H1 (cell line): ENCODE measurements around the gene TSPAN5. TPM values are rescaled to one million over a fixed set of nuclear protein-coding genes. Genes with fewer than 3 reads are reported as not detected.
A peak's percentile ranks its signal among the peaks of the same experiment; 100 is the strongest.

Source experiments
- CTCF ChIA-PET: fragments of 300-600 bp; sonication (Branson Sonifier 250); formaldehyde crosslinking; loops from one replicate; lab custom pipeline; 2021; ENCODE audit not compliant: partially characterized antibody; lab: Charles Lee
- POLR2A ChIA-PET: fragments of 300-600 bp; sonication (Branson Sonifier 250); formaldehyde crosslinking; loops from one replicate; lab custom pipeline; 2021; ENCODE audit warnings: inconsistent platforms; ENCODE audit not compliant: partially characterized antibody; lab: Charles Lee
- DNase-seq, 2 experiments: peaks; one replicate each; pipeline versions ENCODE4 v3.0.0 to v3.0.0-alpha.2; 2010 to 2022; ENCODE audit warnings: low spot score in 2 of 2, low read depth in 1 of 2, mixed read lengths in 1 of 2
- FAIRE-seq: peaks from 2 replicates; lab custom pipeline; 2011; peaks lifted over from hg19 to GRCh38; lab: Jason Lieb, UNC
- H2AFZ ChIP-seq: 2 replicates; pipeline ENCODE4 v1.8.1; 2012; ENCODE audit warnings: low read length, inconsistent platforms
- H2AK5ac ChIP-seq: 2 replicates; pipeline ENCODE4 v1.6.1; 2013; ENCODE audit warnings: low read depth, low read length
- H2BK120ac ChIP-seq: replicated peaks from 2 replicates; pipeline ENCODE3; 2013; ENCODE audit warnings: low read depth, low read length, inconsistent platforms
- H2BK12ac ChIP-seq: 2 replicates; pipeline ENCODE4 v1.6.1; 2013; ENCODE audit warnings: low read depth, low read length
- H2BK15ac ChIP-seq: 2 replicates; pipeline ENCODE4 v1.6.1; 2013; ENCODE audit warnings: low read length
- H2BK20ac ChIP-seq: 2 replicates; pipeline ENCODE4 v1.6.1; 2013; ENCODE audit warnings: low read length
- H2BK5ac ChIP-seq: 2 replicates; pipeline ENCODE4 v1.6.1; 2013; ENCODE audit warnings: low read depth, low read length
- H3K14ac ChIP-seq: 2 replicates; pipeline ENCODE4 v1.6.1; 2013; ENCODE audit warnings: inconsistent platforms; ENCODE audit not compliant: insufficient read length
- H3K18ac ChIP-seq: 2 replicates; pipeline ENCODE4 v1.6.1; 2013; ENCODE audit warnings: low read length; ENCODE audit errors: extremely low read depth
- H3K23ac ChIP-seq: 2 replicates; pipeline ENCODE4 v1.6.1; 2013; ENCODE audit warnings: inconsistent platforms; ENCODE audit not compliant: insufficient read length
- H3K23me2 ChIP-seq: 2 replicates; pipeline ENCODE4 v1.6.1; 2013; ENCODE audit warnings: low read depth, low read length
- H3K27ac ChIP-seq: 2 replicates; pipeline ENCODE4 v1.6.1; 2011; ENCODE audit warnings: low read depth, low read length, inconsistent platforms
- H3K27me3 ChIP-seq, 4 experiments: replicated peaks in 1 of 4; 1 replicate in 1 of 4; 2 replicates in 3 of 4; pipeline versions ENCODE4 v1.6.1 to v1.8.1; 2011 to 2013; ENCODE audit warnings: low read length in 3 of 4, mild to moderate bottlenecking in 3 of 4, inconsistent platforms in 2 of 4, mixed read lengths in 2 of 4, moderate library complexity in 1 of 4; ENCODE audit not compliant: control insufficient read depth in 3 of 4, insufficient read depth in 3 of 4; ENCODE audit errors: extremely low read depth in 1 of 4
- H3K36me3 ChIP-seq, 4 experiments: 2 replicates each; pipeline versions ENCODE4 v1.6.1 to v1.8.1; 2011 to 2013; ENCODE audit warnings: mild to moderate bottlenecking in 4 of 4, low read length in 3 of 4, moderate library complexity in 2 of 4, control low read depth in 1 of 4, inconsistent platforms in 1 of 4; ENCODE audit not compliant: insufficient read depth in 4 of 4, control insufficient read depth in 2 of 4
- H3K4ac ChIP-seq: replicated peaks from 2 replicates; pipeline ENCODE3; 2013; ENCODE audit warnings: low read length, low read depth, mixed read lengths, inconsistent platforms; ENCODE audit not compliant: insufficient read length
- H3K4me1 ChIP-seq, 4 experiments: replicated peaks in 1 of 4; 1 replicate in 1 of 4; 2 replicates in 3 of 4; pipeline versions ENCODE4 v1.6.1 to v1.8.1; 2011 to 2013; ENCODE audit warnings: low read length in 3 of 4, inconsistent platforms in 2 of 4, mixed read lengths in 1 of 4; ENCODE audit not compliant: insufficient read depth in 4 of 4, control insufficient read depth in 3 of 4
- H3K4me2 ChIP-seq, 2 experiments: 2 replicates each; pipeline versions ENCODE4 v1.6.1 to v1.8.1; 2011 to 2013; ENCODE audit warnings: low read depth in 2 of 2, low read length in 2 of 2, control low read depth in 1 of 2, inconsistent platforms in 1 of 2, mild to moderate bottlenecking in 1 of 2; ENCODE audit not compliant: insufficient read depth in 1 of 2
- H3K4me3 ChIP-seq, 4 experiments: fragments of 200-600, 300-600 bp in 1 of 4; sonication (generic), shearing (Covaris generic), sonication (Bioruptor Twin) in 1 of 4; 2 replicates each; pipeline versions ENCODE4 v1.5.1 to v1.8.1; 2011 to 2016; ENCODE audit warnings: low read length in 4 of 4, low read depth in 3 of 4, control low read depth in 2 of 4, inconsistent platforms in 2 of 4, mild to moderate bottlenecking in 2 of 4, mixed read lengths in 1 of 4, moderate library complexity in 1 of 4; ENCODE audit not compliant: insufficient read depth in 2 of 4; ENCODE audit errors: extremely low read depth in 1 of 4
- H3K56ac ChIP-seq: replicated peaks from 2 replicates; pipeline ENCODE3; 2013; ENCODE audit warnings: low read depth, mild to moderate bottlenecking, mixed read lengths, low read length, inconsistent platforms; ENCODE audit not compliant: insufficient read length
- H3K79me1 ChIP-seq: 2 replicates; pipeline ENCODE4 v1.6.1; 2013; ENCODE audit warnings: low read depth, low read length, control low read depth
- H3K79me2 ChIP-seq, 2 experiments: 2 replicates each; pipeline versions ENCODE4 v1.6.1 to v1.8.1; 2012 to 2013; ENCODE audit warnings: low read length in 2 of 2, mild to moderate bottlenecking in 2 of 2, inconsistent platforms in 1 of 2; ENCODE audit not compliant: insufficient read depth in 2 of 2, control insufficient read depth in 1 of 2
- H3K9ac ChIP-seq, 4 experiments: replicated peaks in 1 of 4; 1 replicate in 1 of 4; 2 replicates in 3 of 4; pipeline versions ENCODE4 v1.6.1 to v1.8.1; 2011 to 2013; ENCODE audit warnings: low read depth in 3 of 4, low read length in 3 of 4, control low read depth in 2 of 4, mild to moderate bottlenecking in 2 of 4, moderate library complexity in 2 of 4, inconsistent platforms in 1 of 4; ENCODE audit errors: extremely low read depth in 1 of 4
- H3K9me3 ChIP-seq, 2 experiments: 2 replicates each; pipeline versions ENCODE4 v1.6.1 to v1.8.1; 2012 to 2013; ENCODE audit warnings: mild to moderate bottlenecking in 2 of 2, moderate library complexity in 2 of 2, control low read depth in 1 of 2, inconsistent platforms in 1 of 2, low read depth in 1 of 2, low read length in 1 of 2, mixed read lengths in 1 of 2; ENCODE audit not compliant: insufficient read depth in 2 of 2
- H4K20me1 ChIP-seq, 2 experiments: replicated peaks in 1 of 2; 2 replicates each; pipeline versions ENCODE3 to v1.8.1; 2011 to 2013; ENCODE audit warnings: inconsistent platforms in 2 of 2, low read length in 2 of 2, mild to moderate bottlenecking in 1 of 2; ENCODE audit not compliant: insufficient read depth in 2 of 2, control insufficient read depth in 1 of 2
- H4K5ac ChIP-seq: 2 replicates; pipeline ENCODE4 v1.6.1; 2013; ENCODE audit warnings: low read length, low read depth, mixed read lengths, inconsistent platforms; ENCODE audit not compliant: insufficient read length
- H4K8ac ChIP-seq: 2 replicates; pipeline ENCODE4 v1.8.0; 2013; ENCODE audit warnings: mild to moderate bottlenecking, moderate library complexity, low read length, inconsistent platforms; ENCODE audit not compliant: insufficient read depth; ENCODE audit errors: extremely low read depth
- H4K91ac ChIP-seq: replicated peaks from 2 replicates; pipeline ENCODE3; 2013; ENCODE audit warnings: low read length, mixed read lengths, inconsistent platforms; ENCODE audit not compliant: insufficient read length
- ATF2 ChIP-seq: IDR thresholded peaks from 2 replicates; pipeline ENCODE4 v1.6.1; 2012; ENCODE audit warnings: low read length, inconsistent platforms
- BACH1 ChIP-seq: IDR thresholded peaks from 2 replicates; pipeline ENCODE4 v1.6.1; 2012; ENCODE audit warnings: low read length, improper control_type of control experiment
- CTBP2 ChIP-seq: IDR thresholded peaks from 2 replicates; pipeline ENCODE4 v1.7.0; 2011; ENCODE audit warnings: borderline replicate concordance, mild to moderate bottlenecking, moderate library complexity, mixed read lengths, low read length; ENCODE audit not compliant: insufficient read depth, insufficient read length
- EGR1 ChIP-seq: IDR thresholded peaks from 2 replicates; pipeline ENCODE4 v1.6.1; 2011; ENCODE audit warnings: low read depth, low read length, borderline replicate concordance
- EP300 ChIP-seq, 2 experiments: IDR thresholded peaks; 1 replicate in 1 of 2; 2 replicates in 1 of 2; pipeline ENCODE4 v1.6.1; 2011 to 2012; ENCODE audit warnings: low read depth in 2 of 2, low read length in 2 of 2, mild to moderate bottlenecking in 2 of 2, borderline replicate concordance in 1 of 2, inconsistent platforms in 1 of 2, moderate library complexity in 1 of 2
- NANOG ChIP-seq: IDR thresholded peaks from 2 replicates; pipeline ENCODE4 v1.6.1; 2011; ENCODE audit warnings: low read length, low read depth, mild to moderate bottlenecking, inconsistent platforms; ENCODE audit not compliant: insufficient read depth, poor library complexity, severe bottlenecking
- USF2 ChIP-seq: IDR thresholded peaks from 2 replicates; pipeline ENCODE4 v1.6.1; 2011; ENCODE audit warnings: low read length, improper control_type of control experiment
- WGBS, 2 experiments: shearing (Covaris generic) in 1 of 2; methylation state at CpG; one replicate each; pipeline versions ENCODE4 v1.1.6 to v1.1.7; 2013 to 2015; ENCODE audit warnings: low lambda C conversion rate in 2 of 2, mixed read lengths in 2 of 2, inconsistent platforms in 1 of 2, low coverage in 1 of 2, missing lambda C conversion rate in 1 of 2; ENCODE audit not compliant: insufficient replicate concordance in 2 of 2, insufficient coverage in 1 of 2, insufficient read length in 1 of 2; ENCODE audit errors: extremely low coverage in 1 of 2, missing lambda C conversion rate in 1 of 2; 5-methylcytosine and 5-hydroxymethylcytosine counted together
- polyA plus RNA-seq, 7 experiments: library from polyadenylated mRNA; depleted of rRNA in 3 of 7; stranded (reverse) in 5 of 7; unstranded in 2 of 7; fragments of >200 nt in 5 of 7; fragments of 200-250 nt in 2 of 7; gene quantifications; 1 replicate in 5 of 7; 2 replicates in 1 of 7; 4 replicates in 1 of 7; pipeline versions ENCODE4 v1.2.1 to v1.2.3, GENCODE V29; 2011 to 2013; ENCODE audit warnings: missing spikeins in 2 of 7, mixed read lengths in 2 of 7
- total RNA-seq: library from RNA; stranded (reverse); fragmentation: NEBNext Ultra II Directional; extraction: Animal tissue kit (Norgen Biotek cat#: 25700); gene quantifications from 2 replicates; pipeline ENCODE4 v1.2.1, GENCODE V29; 2021

The TSPAN5 gene
- total and polyA plus RNA-seq, 2 of the 8 experiments (the other 6 are each of a cell fraction or from before 2014, with no cell fraction given) = 17.6 to 21.2 TPM

GRCh38 chr4:98555798-98556445 lies 102.5 kb downstream of the TSPAN5 start:
- DNase-seq = no peak
- H3K4me1 ChIP-seq = peaks cover 12 to 28% (median 16%) of the 10 kb centered on the region in 4 experiments; a peak in 6 of 7 replicates
- CTCF ChIA-PET = interaction anchor here (0.6 to 1.5 kb wide), 8 partner anchors 9 to 337 kb away, joined by 3 to 6 read pairs (median 3); partner anchors contain the start of gene TSPAN5
- TF ChIP-seq USF2 (no peak), EP300 (IDR thresholded peaks at IDR 0.05; ENCODE audit: borderline replicate concordance in 1 of 2, low read depth in 2 of 2, low read length in 2 of 2) (no peak), EGR1 (no peak), ATF2 (no peak), BACH1 (no peak), NANOG (no peak), CTBP2 (no peak)

More at GRCh38 chr4:98555798-98556445, 102.5 kb downstream of the TSPAN5 start:
- Histone ChIP-seq H3K18ac (no peak overlapping the region), H2BK15ac (0 out of 2 replicates have a peak overlapping the region, but pooled peaks have one; percentile 85), H3K27ac (no peak overlapping the region), H3K9me3 (no peaks in the 10 kb centered on the region; a peak in 1 of 4 replicates), H2BK120ac (no peak overlapping the region), H2AK5ac (0 out of 2 replicates have a peak overlapping the region, but pooled peaks have one; percentile 28), H2BK5ac (peak overlapping the region; percentile 57), H3K27me3 (no peaks in the 10 kb centered on the region), H4K8ac (peak overlapping the region; percentile 65; the same call in 1 of the 2 replicates), H2BK12ac (peak overlapping the region; percentile 85), H4K5ac (peak overlapping the region; percentile 44), H3K79me2 (peaks cover 0 to 11% of the 10 kb centered on the region in 2 experiments; a peak in 1 of 4 replicates), H3K4me2 (no peak overlapping the region), H3K36me3 (0 out of 8 replicates have a peak, but pooled peaks cover 0 to 2% (median 0%) of the 10 kb centered on the region in 4 experiments), H2BK20ac (peak overlapping the region; percentile 44; the same call in 1 of the 2 replicates), H3K14ac (peak overlapping the region; percentile 57), H3K4ac (peak overlapping the region; percentile 92), H4K20me1 (no peaks in the 10 kb centered on the region), H4K91ac (peak overlapping the region; percentile 80), H3K9ac (no peak overlapping the region), H3K23ac (no peak overlapping the region), H3K4me3 (no peak overlapping the region), H3K23me2 (no peaks in the 10 kb centered on the region; the same call in 1 of the 2 replicates), H3K56ac (no peak overlapping the region), H2AFZ (no peak overlapping the region), H3K79me1 (no peaks in the 10 kb centered on the region; the same call in 1 of the 2 replicates)
- 87% methylated on average over 10 of the region's 10 CpGs; no CpG with 5 or more reads in 1 of the 2 experiments for WGBS, 2 experiments
- POLR2A ChIA-PET = interaction anchor here (0.7 to 1.1 kb wide), 2 partner anchors 9 to 21 kb away, joined by 3 read pairs; no protein-coding TSS in a partner anchor
- no peak for FAIRE-seq
